GM21367 (cell line): Measurements from ENCODE around the gene ARHGEF9.
"Not testable (repeated sequence)": the region's sequence is repeated elsewhere in the genome, so short reads cannot be mapped to it uniquely, and the experiment has no call there.

Experiments used
- ATAC-seq: cut with Tn5 transposase; IDR thresholded peaks from one replicate; pipeline ENCODE4 v1.9.1; 2021; ENCODE audit not compliant: unreplicated experiment

ARHGEF9 gene

GRCh38 chrX:63784902-63785707 lies at the start of gene ARHGEF9:
Gene ARHGEF9, minus strand, starts transcription at chrX:63785214. Its CDS starts 69 bp downstream, at chrX:63785145.
- no peak for ATAC-seq

- not testable (repeated sequence) for ATAC-seq
These were observed 40.4 kb upstream of the ARHGEF9 start for GRCh38 chrX:63825446-63825845.

- no peak for ATAC-seq
These were observed 33.1 kb upstream of the ARHGEF9 start for GRCh38 chrX:63818156-63818555.

- ATAC-seq, result no peak
These were observed 32.7 kb upstream of the ARHGEF9 start for GRCh38 chrX:63817696-63818095.

- no peak for ATAC-seq
These were observed 27.8 kb upstream of the ARHGEF9 start for GRCh38 chrX:63812823-63813222.

GRCh38 chrX:63810746-63811145 lies 25.7 kb upstream of the ARHGEF9 start:
- ATAC-seq, result no peak

GRCh38 chrX:63809173-63809572 lies 24.2 kb upstream of the ARHGEF9 start:
- no peak for ATAC-seq

- not testable (repeated sequence) for ATAC-seq
These were observed 10.4 kb upstream of the ARHGEF9 start for GRCh38 chrX:63795406-63795805.

- no peak for ATAC-seq
These were observed 660 bp upstream of the ARHGEF9 start for GRCh38 chrX:63785708-63786040.

- ATAC-seq, result no peak
These were observed 590 bp downstream of the ARHGEF9 start for GRCh38 chrX:63784346-63784901.

GRCh38 chrX:63782515-63782914 lies 2.5 kb downstream of the ARHGEF9 start:
- ATAC-seq, result no peak

GRCh38 chrX:63768760-63769159 lies 16.3 kb downstream of the ARHGEF9 start:
- ATAC-seq, result no peak

- no peak for ATAC-seq
These were observed 19.3 kb downstream of the ARHGEF9 start for GRCh38 chrX:63765712-63766111.

- ATAC-seq, result no peak
These were observed 20.1 kb downstream of the ARHGEF9 start for GRCh38 chrX:63764946-63765345.

- ATAC-seq, result peak; percentile 89
These were observed 23.4 kb downstream of the ARHGEF9 start for GRCh38 chrX:63761639-63762038.

- no peak for ATAC-seq
These were observed 27.0 kb downstream of the ARHGEF9 start for GRCh38 chrX:63758011-63758410.

GRCh38 chrX:63755892-63756291 lies 29.1 kb downstream of the ARHGEF9 start:
- no peak for ATAC-seq

GRCh38 chrX:63754860-63755579 lies 30.0 kb downstream of the ARHGEF9 start:
- ATAC-seq, result peak; percentile 97

GRCh38 chrX:63754136-63754859 lies 30.7 kb downstream of the ARHGEF9 start:
- ATAC-seq, result no peak

- ATAC-seq, result no peak
These were observed 33.5 kb downstream of the ARHGEF9 start for GRCh38 chrX:63751481-63751880.

- no peak for ATAC-seq
These were observed 34.2 kb downstream of the ARHGEF9 start for GRCh38 chrX:63750811-63751210.
